ENCODE results near the gene CHD9NB. TPM values are rescaled to one million over a fixed set of nuclear protein-coding genes. Genes with fewer than 3 reads are reported as not detected.
A peak's percentile ranks its signal among the peaks of the same experiment; 100 is the strongest.

The CHD9NB gene
- total and polyA plus RNA-seq, 10 of the 15 experiments (the other 5 are each of a cell fraction or from before 2014, with no cell fraction given), result 0.14 to 1.6 (median 0.73) TPM

GRCh38 chr16:53053967-53054669 is 1.4 kb upstream of the CHD9NB start (continued):
- TF ChIP-seq PBX3 (IDR thresholded peaks at IDR 0.05; ENCODE audit: insufficient replicate concordance, low read depth, low read length) (no peak), ZNF384 (IDR thresholded peaks at IDR 0.05; ENCODE audit: borderline replicate concordance, low read depth, low read length) (no peak), MLLT1 (IDR thresholded peaks at IDR 0.05) (peak; percentile 59; the same call in 1 of the 2 replicates), ZNF592 (IDR thresholded peaks at IDR 0.05) (no peak), USF1 (IDR thresholded peaks at IDR 0.05; ENCODE audit: borderline replicate concordance, extremely low read length, insufficient read depth, low read depth, low read length) (no peak), ZBTB11 (CRISPR knock-in tag; IDR thresholded peaks at IDR 0.05) (no peak), TARDBP (IDR thresholded peaks at IDR 0.05; ENCODE audit: borderline replicate concordance) (peak; percentile 21; the same call in 1 of the 2 replicates), FOS (IDR thresholded peaks at IDR 0.05; ENCODE audit: borderline replicate concordance, extremely low read depth, insufficient read length) (no peak), NFYB (IDR thresholded peaks at IDR 0.05; ENCODE audit: insufficient read depth, low read depth, low read length) (no peak), BCL3 (IDR thresholded peaks at IDR 0.05; ENCODE audit: borderline replicate concordance, insufficient read depth, low read depth, low read length, poor library complexity, severe bottlenecking) (no peak), RELB (IDR thresholded peaks at IDR 0.05; ENCODE audit: low read depth) (no peak), NFIC (IDR thresholded peaks at IDR 0.05; ENCODE audit: low read depth, low read length) (peak; percentile 16; the same call in 1 of the 2 replicates)

All from GM12878 (cell line).